Muscle layer of colon (tissue), 2 donors: ENCODE results near the gene ATG4D.
"Not testable (repeated sequence)": the region's sequence is repeated elsewhere in the genome, so short reads cannot be mapped to it uniquely, and the experiment has no call there.

Experiments used
- H3K27ac ChIP-seq: one replicate; pipeline ENCODE4 v1.7.0; 2013; ENCODE audit warnings: low read depth, mild to moderate bottlenecking, low read length, moderate library complexity
- H3K27me3 ChIP-seq, 2 donors: one replicate each; pipeline ENCODE4 v1.7.0; 2013; ENCODE audit warnings: low read length in 2 of 2, mild to moderate bottlenecking in 2 of 2; ENCODE audit not compliant: insufficient read depth in 2 of 2, control insufficient read depth in 1 of 2
- H3K36me3 ChIP-seq: one replicate; pipeline ENCODE4 v1.7.0; 2013; ENCODE audit warnings: mild to moderate bottlenecking, low read length; ENCODE audit not compliant: insufficient read depth
- H3K4me1 ChIP-seq: one replicate; pipeline ENCODE4 v1.7.0; 2013; ENCODE audit warnings: mild to moderate bottlenecking, low read length; ENCODE audit not compliant: insufficient read depth
- H3K4me3 ChIP-seq, 2 donors: one replicate each; pipeline ENCODE4 v1.7.0; 2013; ENCODE audit warnings: low read length in 2 of 2, low read depth in 1 of 2, mild to moderate bottlenecking in 1 of 2, moderate library complexity in 1 of 2
- H3K9ac ChIP-seq: one replicate; pipeline ENCODE4 v1.7.0; 2013; ENCODE audit warnings: low read length
- H3K9me3 ChIP-seq: one replicate; pipeline ENCODE4 v1.7.0; 2013; ENCODE audit warnings: mild to moderate bottlenecking, low read length
- donor health status: abdominal sarcoma.
- donor health status: Adenocarcinoma of cecum.

ATG4D gene

DNA sequence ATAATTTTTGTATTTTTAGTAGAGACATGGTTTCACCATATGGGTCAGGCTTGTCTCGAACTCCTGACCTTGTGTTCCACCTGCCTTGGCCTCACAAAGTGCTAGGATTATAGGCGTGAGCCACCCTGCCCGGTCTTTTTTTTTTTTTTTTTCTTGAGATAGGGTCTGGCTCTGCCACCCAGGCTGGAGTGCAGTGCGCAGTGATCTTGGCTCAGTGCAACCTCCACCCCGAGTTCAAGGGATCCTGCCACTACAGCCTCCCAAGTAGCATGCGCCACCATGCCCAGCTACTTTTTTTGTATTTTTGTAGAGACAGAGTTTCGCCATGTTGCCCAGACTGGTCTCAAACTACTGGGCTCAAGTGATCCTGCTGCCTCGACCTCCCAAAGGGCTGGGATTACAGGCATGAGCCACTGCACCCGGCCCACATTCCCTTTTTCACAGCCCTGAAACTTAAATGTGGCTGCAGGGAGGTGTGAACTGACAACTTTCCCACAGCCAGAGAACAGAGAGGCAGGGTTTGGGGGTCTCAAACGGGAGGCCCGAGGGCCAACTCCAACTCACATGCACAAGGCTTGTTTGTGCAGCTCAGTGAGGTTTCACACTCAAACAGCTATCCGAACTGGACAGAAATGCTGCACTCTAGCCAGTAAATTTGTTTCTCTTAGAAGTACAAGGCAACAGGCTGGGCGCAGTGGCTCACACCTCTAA lies 22.1 kb upstream of the ATG4D start:
- Histone ChIP-seq H3K27ac (no peak overlapping the region), H3K36me3 (no peaks in the 10 kb centered on the region), H3K9ac (no peak overlapping the region), H3K27me3 (peaks cover 21 to 34% of the 10 kb centered on the region in 2 donors), H3K9me3 (no peaks in the 10 kb centered on the region), H3K4me3 (no peak overlapping the region), H3K4me1 (no peaks in the 10 kb centered on the region)

GRCh38 chr19:10523135-10523636 lies 20.5 kb upstream of the ATG4D start:
- Histone ChIP-seq H3K9me3 (no peaks in the 10 kb centered on the region), H3K27me3 (peaks cover 17 to 18% of the 10 kb centered on the region in 2 donors), H3K9ac (no peak overlapping the region), H3K4me3 (no peak overlapping the region), H3K36me3 (no peaks in the 10 kb centered on the region), H3K27ac (no peak overlapping the region), H3K4me1 (no peaks in the 10 kb centered on the region)

DNA sequence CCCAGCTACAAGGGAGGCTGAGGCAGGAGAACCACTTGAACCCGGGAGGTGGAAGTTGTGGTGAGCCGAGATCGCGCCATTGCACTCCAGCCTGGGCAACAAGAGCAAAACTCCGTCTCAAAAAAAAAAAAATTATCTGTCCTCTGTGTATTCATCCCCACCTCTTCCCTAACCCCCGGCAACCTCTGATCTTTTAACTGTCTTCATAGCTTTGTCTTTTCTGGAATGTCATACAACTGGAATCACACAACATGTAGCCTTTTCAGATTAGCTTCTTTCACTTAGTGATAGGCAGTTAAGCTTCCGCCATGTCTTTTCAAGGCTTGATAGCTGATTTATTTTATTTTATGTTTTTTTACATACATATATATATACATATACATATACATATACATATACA lies 18.1 kb upstream of the ATG4D start:
- no peaks in the 10 kb centered on the region for H3K27me3 ChIP-seq
- no peak overlapping the region for H3K9ac ChIP-seq
- no peak overlapping the region for H3K4me3 ChIP-seq
- no peak overlapping the region for H3K27ac ChIP-seq
- H3K4me1 ChIP-seq: no peaks in the 10 kb centered on the region
- no peaks in the 10 kb centered on the region for H3K36me3 ChIP-seq
- H3K9me3 ChIP-seq: no peaks in the 10 kb centered on the region

DNA sequence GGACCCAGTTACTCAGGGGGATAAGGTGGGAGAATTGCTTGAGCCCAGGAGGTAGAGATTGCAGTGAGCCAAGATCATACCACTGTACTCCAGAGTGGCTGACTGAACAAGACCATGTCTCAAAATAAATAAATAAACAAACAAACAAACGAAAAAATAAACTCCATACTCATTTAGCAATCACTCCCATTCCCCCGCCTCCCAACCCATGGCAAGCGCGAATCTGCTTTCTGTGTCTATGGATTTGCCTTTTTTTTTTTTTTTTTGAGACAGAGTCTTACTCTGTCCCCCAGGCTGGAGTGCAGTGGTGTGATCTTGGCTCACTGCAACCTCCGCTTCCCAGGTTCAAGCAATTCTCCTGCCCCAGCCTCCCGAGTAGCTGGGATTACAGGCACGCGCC lies 16.8 kb upstream of the ATG4D start:
- not testable (repeated sequence) for H3K4me1 ChIP-seq, H3K9me3 ChIP-seq, H3K9ac ChIP-seq

DNA sequence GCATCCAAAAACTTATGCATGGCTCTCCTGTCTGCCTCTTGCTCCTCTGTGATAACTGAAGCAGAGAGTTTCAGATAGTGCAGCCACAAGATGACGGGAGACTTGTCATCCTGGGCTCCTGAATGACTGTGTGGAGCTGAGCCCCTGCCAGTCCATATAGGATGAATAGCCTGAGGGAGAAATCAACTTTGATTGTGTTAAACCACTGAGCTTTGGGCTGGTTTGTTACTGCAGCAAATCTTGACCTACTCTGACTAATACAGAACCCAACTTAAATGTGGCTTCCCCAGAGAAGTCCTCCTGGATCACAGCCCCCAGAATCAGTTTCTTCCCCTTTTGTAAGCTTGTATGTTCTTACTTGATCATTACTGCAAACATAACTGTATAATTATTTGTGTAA lies 11.2 kb upstream of the ATG4D start:
- Histone ChIP-seq H3K27ac (no peak overlapping the region), H3K4me1 (no peaks in the 10 kb centered on the region), H3K9me3 (no peaks in the 10 kb centered on the region), H3K4me3 (no peak overlapping the region), H3K36me3 (no peaks in the 10 kb centered on the region), H3K27me3 (no peaks in the 10 kb centered on the region), H3K9ac (no peak overlapping the region)

More for the DNA sequence above, 16.8 kb upstream of the ATG4D start:
- not testable (repeated sequence) for H3K36me3 ChIP-seq, H3K27ac ChIP-seq, H3K27me3 ChIP-seq, H3K4me3 ChIP-seq

DNA sequence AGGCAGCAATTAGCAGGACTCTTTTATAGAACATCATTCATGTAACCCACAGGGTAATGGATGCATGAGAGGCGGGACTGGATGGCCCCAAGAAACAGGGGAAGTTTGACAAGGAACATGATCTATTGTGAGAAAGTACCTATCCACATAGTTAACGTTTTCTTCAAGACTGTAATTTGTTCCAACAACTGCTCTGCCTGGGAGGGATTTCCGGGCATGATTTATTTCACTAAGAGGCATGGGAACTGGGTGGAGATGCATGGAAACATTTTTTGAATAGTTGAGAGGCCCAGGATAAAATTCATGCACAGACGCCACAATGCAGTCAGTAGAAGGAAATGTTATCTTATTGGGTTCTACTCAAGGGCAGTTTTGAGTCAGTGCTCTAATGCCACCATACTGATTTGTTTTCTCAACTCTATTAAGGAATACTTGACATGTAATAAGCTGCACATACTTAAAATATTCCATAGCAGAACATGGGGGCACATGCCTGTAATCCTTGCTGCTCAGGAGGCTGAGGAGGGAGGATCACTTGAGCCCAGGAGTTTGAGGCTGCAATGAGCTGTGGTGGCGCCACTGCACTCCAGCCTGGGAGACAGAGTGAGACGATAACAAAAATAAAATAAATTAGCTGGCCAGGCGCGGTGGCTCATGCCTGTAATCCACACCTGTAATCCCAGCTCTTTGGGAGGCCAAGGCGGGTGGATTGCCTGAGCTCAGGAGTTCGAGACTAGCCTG lies 9.9 kb upstream of the ATG4D start:
- no peak overlapping the region for H3K4me3 ChIP-seq
- no peaks in the 10 kb centered on the region for H3K27me3 ChIP-seq
- H3K4me1 ChIP-seq: no peaks in the 10 kb centered on the region
- H3K9me3 ChIP-seq: no peaks in the 10 kb centered on the region
- H3K27ac ChIP-seq: no peak overlapping the region
- H3K9ac ChIP-seq: no peak overlapping the region
- no peaks in the 10 kb centered on the region for H3K36me3 ChIP-seq

DNA sequence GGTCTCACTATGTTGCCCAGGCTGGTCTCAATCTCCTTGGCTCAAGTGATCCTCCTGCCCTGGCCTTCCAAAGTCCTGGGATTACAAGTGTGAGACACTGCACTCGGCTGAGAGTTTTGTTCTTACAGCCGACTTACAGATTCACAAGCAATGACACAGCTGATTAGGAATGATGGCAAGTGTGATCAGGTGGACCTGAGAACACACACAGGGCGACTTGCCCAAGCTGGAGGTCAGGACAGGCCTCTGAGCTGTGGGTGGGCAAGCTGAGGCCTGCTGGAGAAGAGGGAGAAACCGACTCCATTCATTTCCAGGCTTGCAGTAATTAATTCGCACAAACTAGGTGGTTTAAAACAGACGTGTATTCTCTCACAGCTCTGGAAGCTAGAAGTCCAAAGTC lies 8.1 kb upstream of the ATG4D start:
- H3K9ac ChIP-seq: no peak overlapping the region
- H3K27me3 ChIP-seq: no peaks in the 10 kb centered on the region

DNA sequence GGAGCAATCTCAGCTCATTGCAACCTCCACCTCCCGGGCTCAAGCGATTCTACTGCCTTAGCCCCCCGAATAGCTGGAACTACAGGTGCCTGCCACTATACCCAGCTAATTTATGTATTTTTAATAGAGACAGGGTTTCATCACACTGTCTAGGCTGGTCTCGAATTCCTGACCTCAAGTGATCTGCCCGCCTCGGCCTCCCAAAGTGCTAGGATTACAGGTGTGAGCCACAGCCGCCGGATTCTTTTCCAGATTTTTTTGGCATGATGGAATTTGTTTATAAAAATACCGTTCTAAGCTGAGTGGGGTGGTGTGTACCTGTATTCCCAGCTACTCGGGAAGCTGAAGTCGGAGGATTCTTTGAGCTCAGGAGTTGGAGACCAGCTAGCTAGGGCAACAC lies 6.0 kb upstream of the ATG4D start:
- Histone ChIP-seq H3K27ac (no peak overlapping the region), H3K9ac (no peak overlapping the region), H3K9me3 (no peaks in the 10 kb centered on the region), H3K27me3 (no peaks in the 10 kb centered on the region), H3K36me3 (no peaks in the 10 kb centered on the region), H3K4me1 (no peaks in the 10 kb centered on the region), H3K4me3 (no peak overlapping the region)

More for the DNA sequence above, 8.1 kb upstream of the ATG4D start:
- no peak overlapping the region for H3K27ac ChIP-seq
- no peaks in the 10 kb centered on the region for H3K36me3 ChIP-seq
- no peak overlapping the region for H3K4me3 ChIP-seq
- H3K9me3 ChIP-seq: no peaks in the 10 kb centered on the region
- no peaks in the 10 kb centered on the region for H3K4me1 ChIP-seq

DNA sequence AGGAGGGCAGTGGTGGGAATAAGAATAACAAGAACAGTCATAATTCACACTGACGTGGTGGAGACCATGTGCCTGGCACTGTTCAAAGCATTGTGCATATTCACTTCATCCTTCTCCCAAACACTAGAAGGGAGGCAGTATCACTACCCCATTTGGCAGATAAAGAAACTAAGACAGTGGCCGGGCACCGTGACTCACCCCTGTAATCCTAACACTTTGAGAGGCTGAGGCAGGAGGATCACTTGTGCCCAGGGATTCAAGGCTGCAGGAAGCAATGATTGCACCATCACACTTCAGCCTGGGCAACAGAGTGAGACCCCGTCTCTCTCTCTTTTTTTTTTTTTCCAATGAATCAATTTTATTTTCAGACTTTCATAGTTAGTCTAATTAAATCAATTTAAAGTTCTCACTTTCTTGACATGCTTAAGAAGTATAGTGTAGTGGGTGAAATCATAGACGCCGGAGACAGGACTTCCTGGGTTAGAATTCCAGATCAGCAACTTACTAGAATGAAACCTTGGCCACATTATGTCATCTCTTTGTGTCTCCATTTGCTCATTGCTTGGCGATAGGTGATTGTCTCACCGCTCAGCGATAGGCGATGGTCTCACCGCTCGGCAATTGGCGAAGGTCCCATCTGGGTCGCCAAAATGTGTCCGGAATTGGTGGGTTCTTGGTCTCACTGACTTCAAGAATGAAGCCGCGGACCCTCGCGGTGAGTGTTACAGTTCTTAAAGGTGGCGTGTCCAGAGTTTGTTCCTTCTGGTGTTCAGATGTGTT lies 5.3 kb upstream of the ATG4D start:
- Histone ChIP-seq H3K4me3 (no peak overlapping the region), H3K9me3 (no peaks in the 10 kb centered on the region), H3K36me3 (no peaks in the 10 kb centered on the region), H3K9ac (no peak overlapping the region), H3K27ac (no peak overlapping the region), H3K4me1 (peaks cover 5% of the 10 kb centered on the region), H3K27me3 (no peaks in the 10 kb centered on the region)

GRCh38 chr19:10539016-10539415 lies 4.7 kb upstream of the ATG4D start:
- not testable (repeated sequence) for H3K4me3 ChIP-seq, H3K36me3 ChIP-seq, H3K9ac ChIP-seq, H3K27ac ChIP-seq, H3K27me3 ChIP-seq, H3K9me3 ChIP-seq, H3K4me1 ChIP-seq

DNA sequence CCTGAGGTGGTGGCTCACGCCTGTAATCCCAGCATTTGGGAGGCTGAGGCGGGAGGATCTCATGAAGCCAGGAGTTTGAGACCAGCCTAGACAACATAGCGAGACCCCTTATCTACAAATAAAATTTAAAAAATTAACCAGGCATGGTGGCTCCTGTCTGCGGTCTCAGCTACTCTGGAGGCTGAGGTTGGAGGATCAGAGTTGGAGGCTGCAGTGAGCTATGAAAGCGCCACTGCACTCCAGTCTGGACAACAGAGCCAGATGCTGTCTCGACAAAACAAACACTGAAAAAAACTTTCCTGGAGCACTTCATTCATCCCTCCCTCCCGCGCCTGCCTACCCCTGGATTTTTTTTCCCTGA lies 665 bp upstream of the ATG4D start:
- peaks cover 16% of the 10 kb centered on the region for H3K4me1 ChIP-seq
- H3K27ac ChIP-seq: no peak overlapping the region
- H3K36me3 ChIP-seq: peaks cover 4% of the 10 kb centered on the region
- H3K9ac ChIP-seq: no peak overlapping the region
- no peaks in the 10 kb centered on the region for H3K9me3 ChIP-seq
- no peaks in the 10 kb centered on the region for H3K27me3 ChIP-seq
- H3K4me3 ChIP-seq: peak overlapping the region; percentile 83 to 97
